COLO829 (cell line): ENCODE data around the gene LDB2.

ENCODE experiments used
- DNase-seq: peaks from one replicate; pipeline ENCODE4 v3.0.0; 2012; ENCODE audit warnings: low spot score

The LDB2 gene

DNA sequence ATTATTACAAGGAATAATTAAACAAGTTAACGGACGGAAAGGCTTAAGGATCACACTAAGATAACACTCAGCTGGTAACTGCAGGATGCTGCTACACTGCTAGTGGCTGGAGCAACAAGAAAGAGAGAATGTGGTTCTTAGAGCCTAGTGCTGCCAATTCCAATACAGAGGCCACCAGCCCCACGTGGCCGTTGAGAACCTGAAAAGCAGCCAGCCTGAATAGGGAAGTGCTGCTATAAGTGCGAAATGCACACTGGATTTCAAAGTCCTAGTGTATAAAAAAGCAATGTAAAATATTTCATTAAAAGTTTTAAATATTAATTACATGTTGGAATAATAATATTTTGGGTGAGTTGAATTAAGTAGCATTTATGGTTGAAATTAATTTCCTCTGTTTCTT lies 414.9 kb downstream of the LDB2 start:
- DNase-seq: no peak

GRCh38 chr4:16480011-16480410 lies 418.4 kb downstream of the LDB2 start:
- DNase-seq: no peak

GRCh38 chr4:16472537-16472936 lies 425.9 kb downstream of the LDB2 start:
- no peak for DNase-seq

DNA sequence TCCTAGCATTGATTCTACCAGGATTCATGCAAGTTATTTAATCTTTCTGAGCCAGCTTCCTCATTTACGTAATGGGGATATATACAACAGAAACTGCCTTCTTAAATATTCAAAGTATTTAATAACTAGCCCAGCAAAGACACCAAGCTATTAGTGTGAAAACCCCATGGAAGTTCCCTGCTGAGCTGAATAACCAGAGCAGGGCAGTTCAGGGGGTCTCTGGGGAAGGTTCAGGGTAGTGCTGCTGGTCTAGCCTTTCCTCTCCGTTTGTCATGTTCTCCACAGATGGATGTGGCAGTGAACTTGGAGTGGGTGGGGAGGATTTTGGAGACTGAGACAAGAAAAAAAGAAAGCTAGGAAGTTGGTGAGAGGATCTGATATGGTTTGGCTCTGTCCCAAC lies 431.4 kb downstream of the LDB2 start:
- DNase-seq: no peak

DNA sequence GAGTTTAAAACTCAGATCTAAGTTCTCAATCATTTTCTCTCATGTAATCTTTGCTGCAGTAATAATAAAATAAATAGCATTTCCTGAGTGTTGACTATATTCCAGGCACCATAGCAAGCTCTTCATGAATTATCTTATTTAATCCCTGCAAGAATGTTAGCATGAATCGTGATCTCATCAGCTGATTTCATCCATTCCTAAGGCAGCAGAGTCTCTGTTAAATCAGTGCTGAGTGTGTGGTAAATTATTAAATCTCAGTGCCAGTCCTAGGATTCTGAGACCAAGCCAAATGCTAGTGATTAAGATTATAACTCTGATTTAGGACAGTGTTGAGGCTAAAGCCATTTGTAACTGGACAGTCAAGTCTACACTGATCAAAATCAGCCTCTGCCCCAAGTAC lies 431.9 kb downstream of the LDB2 start:
- DNase-seq: no peak

DNA sequence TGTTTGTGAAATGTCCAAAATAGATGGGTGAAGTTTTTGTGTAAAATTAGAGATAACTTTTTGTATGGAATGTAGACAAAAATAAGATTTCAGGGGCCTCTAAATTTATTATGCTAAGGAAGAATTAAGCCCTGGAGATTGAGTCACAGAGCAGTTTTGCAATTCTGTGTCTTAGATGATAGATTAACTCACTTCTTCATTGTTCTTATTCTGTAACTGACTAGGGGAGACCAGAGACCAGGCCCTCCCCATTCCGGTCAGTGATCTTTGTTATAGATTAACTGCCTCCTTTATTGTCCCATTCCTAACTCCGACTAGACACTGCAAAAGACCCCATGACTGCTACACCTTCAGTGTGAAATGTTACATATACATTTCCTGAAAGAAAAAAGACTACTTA lies 433.8 kb downstream of the LDB2 start:
- no peak for DNase-seq

DNA sequence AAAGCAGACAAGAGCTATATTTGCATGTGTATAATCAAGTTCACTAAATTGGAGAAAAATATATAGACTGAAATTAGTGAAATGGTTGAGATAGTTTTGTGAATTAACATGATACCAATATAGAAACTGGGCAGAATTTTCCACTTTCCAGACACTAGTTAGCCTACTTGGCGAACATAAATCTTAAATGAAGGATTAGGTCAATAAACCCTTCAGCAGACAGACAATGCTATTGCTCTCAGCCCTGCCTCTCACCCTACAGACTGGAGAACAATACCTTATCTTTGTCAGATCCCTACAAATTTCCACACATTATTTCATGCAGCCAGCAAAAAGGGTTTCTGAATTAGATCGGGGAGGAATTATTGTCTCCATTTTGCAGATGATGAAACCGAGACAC lies 435.8 kb downstream of the LDB2 start:
- no peak for DNase-seq

DNA sequence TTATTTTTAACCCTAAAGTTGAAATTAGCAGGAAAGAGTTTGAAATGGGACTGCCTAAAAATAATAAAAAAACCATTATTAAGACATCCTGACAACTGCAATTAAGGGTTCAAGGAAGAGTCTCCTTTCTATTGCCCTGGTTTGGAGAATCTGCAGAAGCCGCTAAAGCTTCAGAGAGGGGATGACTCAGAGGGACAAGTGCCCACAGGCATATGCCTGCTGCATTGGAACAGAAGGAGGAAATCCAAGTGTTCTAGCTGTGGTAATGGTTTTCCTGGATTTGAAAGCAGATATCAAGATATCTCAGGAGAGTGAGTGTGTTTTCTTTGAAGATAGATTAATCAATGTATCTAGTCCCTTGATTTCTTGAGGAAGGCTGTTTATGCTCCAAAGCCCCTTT lies 437.1 kb downstream of the LDB2 start:
- no peak for DNase-seq

DNA sequence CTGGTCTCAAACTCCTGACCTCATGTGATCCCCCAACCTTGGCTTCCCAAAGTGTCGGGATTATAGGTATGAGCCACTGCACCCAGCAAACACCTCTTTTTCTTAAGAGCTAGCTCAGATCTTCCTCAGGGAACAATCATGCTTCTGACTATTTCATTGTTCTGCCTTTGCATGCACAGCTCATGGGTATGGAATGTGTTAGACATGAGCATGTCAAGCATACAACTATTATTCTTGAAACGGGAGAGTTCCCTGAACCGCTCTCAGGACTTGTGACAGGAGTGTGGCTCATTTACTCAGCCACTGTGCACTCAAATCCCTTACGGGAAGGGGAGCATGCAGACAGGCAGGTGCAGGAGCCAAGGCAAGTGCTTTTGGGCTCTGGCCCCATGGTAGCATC lies 440.5 kb downstream of the LDB2 start:
- DNase-seq: no peak
